ENCODE data around the gene ENPP4.
"Not testable (repeated sequence)": the region's sequence is repeated elsewhere in the genome, so short reads cannot be mapped to it uniquely, and the experiment has no call there.

Gene ENPP4

GRCh38 chr6:46131291-46131690 lies 1.5 kb downstream of the ENPP4 start:
- not testable (repeated sequence) for DNase-seq

GRCh38 chr6:46134216-46134615 lies 4.4 kb downstream of the ENPP4 start:
- no peak for DNase-seq

- DNase-seq: no peak
Observed at GRCh38 chr6:46135176-46135575, 5.4 kb downstream of the ENPP4 start.

GRCh38 chr6:46136831-46137230 lies 7.0 kb downstream of the ENPP4 start:
- no peak for DNase-seq

- no peak for DNase-seq
Observed at GRCh38 chr6:46137387-46137786, 7.6 kb downstream of the ENPP4 start.

GRCh38 chr6:46138281-46138680 lies 8.5 kb downstream of the ENPP4 start:
- no peak for DNase-seq

- DNase-seq: no peak
Observed at GRCh38 chr6:46144270-46144669, 14.5 kb downstream of the ENPP4 start.

GRCh38 chr6:46149066-46149465 lies 19.3 kb downstream of the ENPP4 start:
- DNase-seq: not testable (repeated sequence)

GRCh38 chr6:46156701-46157100 lies 26.9 kb downstream of the ENPP4 start:
- DNase-seq: no peak

- no peak for DNase-seq
Observed at GRCh38 chr6:46159229-46159628, 29.4 kb downstream of the ENPP4 start.

- no peak for DNase-seq
Observed at GRCh38 chr6:46160102-46160501, 30.3 kb downstream of the ENPP4 start.

GRCh38 chr6:46170357-46171289 lies 40.8 kb downstream of the ENPP4 start, which contains the start of gene ENPP5:
Gene ENPP5, minus strand, starts transcription at chr6:46170980. Its CDS starts 2,718 bp downstream, at chr6:46168262.
- DNase-seq: peak; percentile 80

- no peak for DNase-seq
Observed at GRCh38 chr6:46172176-46172575, 42.4 kb downstream of the ENPP4 start.

GRCh38 chr6:46174904-46175303 lies 45.1 kb downstream of the ENPP4 start:
- no peak for DNase-seq

GRCh38 chr6:46175446-46175845 lies 45.7 kb downstream of the ENPP4 start:
- DNase-seq: no peak

GRCh38 chr6:46175976-46176375 lies 46.2 kb downstream of the ENPP4 start:
- peak; percentile 76 for DNase-seq

- no peak for DNase-seq
Observed at GRCh38 chr6:46184114-46184513, 54.3 kb downstream of the ENPP4 start.

GRCh38 chr6:46186583-46186982 lies 56.8 kb downstream of the ENPP4 start:
- no peak for DNase-seq

GRCh38 chr6:46189726-46190125 lies 59.9 kb downstream of the ENPP4 start:
- no peak for DNase-seq

GRCh38 chr6:46190889-46191288 lies 61.1 kb downstream of the ENPP4 start:
- no peak for DNase-seq

GRCh38 chr6:46191961-46192360 lies 62.2 kb downstream of the ENPP4 start:
- no peak for DNase-seq

All from NCI-H1048 (cell line).